ENCODE measurements around the gene RAB44.

The RAB44 gene

DNA sequence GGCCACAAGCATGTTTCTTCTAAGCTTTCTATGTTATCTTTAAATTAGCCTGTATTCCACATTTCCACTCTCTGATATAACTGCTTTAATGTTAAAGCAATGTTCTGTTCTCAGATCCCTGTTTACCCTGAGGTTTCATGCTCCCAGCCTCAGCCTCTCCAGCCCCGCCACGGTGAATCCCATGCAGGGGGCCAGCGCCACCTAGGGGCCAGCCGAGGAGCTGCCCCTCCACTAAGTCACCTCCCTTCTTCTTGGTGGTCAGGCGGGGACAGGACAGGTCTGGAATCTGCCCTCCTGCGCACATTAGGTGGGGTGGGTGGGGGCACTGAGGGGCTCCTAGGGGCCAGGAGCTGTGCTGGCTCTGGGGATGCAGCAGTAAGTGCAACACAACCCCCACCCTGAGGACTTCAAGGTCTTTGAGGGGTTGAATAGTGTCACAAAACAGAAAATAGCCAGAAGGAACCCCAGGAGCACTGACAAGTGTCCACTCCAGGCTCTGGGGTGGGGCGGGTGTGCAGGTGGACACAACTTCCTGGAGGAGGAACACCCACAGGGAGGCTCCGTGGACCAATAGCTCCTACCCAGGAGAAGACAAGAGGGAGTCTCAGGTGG lies 61.6 kb downstream of the RAB44 start:
- Histone ChIP-seq H3K27me3 (ENCODE audit: low read depth, low read length) (no peaks in the 10 kb centered on the region), H3K4me1 (ENCODE audit: control insufficient read depth in 1 of 2, insufficient read depth in 2 of 2, low read length in 2 of 2) (peaks cover 0 to 7% of the 10 kb centered on the region in 2 donors), H3K27ac (ENCODE audit: low read length) (no peak overlapping the region), H3K9me3 (ENCODE audit: control insufficient read depth in 1 of 2, low read length in 2 of 2) (no peaks in the 10 kb centered on the region), H3K4me3 (ENCODE audit: low read depth in 1 of 2, low read length in 2 of 2) (no peak overlapping the region), H3K36me3 (ENCODE audit: control insufficient read depth in 1 of 2, insufficient read depth in 2 of 2, low read length in 2 of 2) (no peaks in the 10 kb centered on the region)

DNA sequence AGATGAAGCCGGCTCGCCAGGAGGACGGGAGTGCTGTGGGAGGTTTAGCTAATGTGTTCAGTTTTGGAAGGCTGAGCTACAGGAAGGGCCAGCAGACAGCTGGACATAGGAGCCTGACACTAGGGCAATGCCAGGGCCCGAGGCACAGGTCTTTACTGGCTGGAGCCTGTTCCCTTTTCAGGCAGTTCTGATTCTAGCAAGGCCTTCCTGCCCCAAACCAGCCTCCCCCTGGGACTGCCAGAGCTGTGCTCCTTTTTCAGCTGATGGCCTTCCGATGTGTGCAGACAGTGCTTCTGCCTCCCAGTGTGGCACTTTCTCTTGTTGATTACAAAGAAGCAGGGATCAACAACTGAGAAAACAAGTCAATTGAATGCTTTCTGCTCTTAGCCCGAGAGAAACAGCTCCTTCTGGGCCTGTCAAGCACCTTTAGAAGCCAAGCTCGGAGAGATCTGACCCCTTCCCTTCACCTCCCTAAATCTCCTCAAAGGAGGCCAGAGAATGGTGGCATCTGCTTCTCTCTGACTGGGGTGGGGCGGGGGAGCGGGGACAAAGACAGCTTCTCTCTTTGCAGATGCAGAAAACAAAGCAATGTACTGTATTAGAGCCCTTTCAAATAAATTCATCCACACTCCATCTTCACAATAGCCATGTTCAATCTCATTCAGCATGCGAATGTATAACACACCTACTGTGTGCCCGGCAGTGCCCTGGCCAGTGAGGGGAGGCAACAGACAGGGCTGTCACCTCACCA lies 63.2 kb downstream of the RAB44 start:
- Histone ChIP-seq H3K9me3 (ENCODE audit: control insufficient read depth in 1 of 2, low read length in 2 of 2) (no peaks in the 10 kb centered on the region), H3K4me1 (ENCODE audit: control insufficient read depth in 1 of 2, insufficient read depth in 2 of 2, low read length in 2 of 2) (peaks cover 7 to 8% of the 10 kb centered on the region in 2 donors), H3K27ac (ENCODE audit: low read length) (no peak overlapping the region), H3K36me3 (ENCODE audit: control insufficient read depth in 1 of 2, insufficient read depth in 2 of 2, low read length in 2 of 2) (no peaks in the 10 kb centered on the region), H3K27me3 (ENCODE audit: low read depth, low read length) (no peaks in the 10 kb centered on the region), H3K4me3 (ENCODE audit: low read depth in 1 of 2, low read length in 2 of 2) (no peak overlapping the region)

DNA sequence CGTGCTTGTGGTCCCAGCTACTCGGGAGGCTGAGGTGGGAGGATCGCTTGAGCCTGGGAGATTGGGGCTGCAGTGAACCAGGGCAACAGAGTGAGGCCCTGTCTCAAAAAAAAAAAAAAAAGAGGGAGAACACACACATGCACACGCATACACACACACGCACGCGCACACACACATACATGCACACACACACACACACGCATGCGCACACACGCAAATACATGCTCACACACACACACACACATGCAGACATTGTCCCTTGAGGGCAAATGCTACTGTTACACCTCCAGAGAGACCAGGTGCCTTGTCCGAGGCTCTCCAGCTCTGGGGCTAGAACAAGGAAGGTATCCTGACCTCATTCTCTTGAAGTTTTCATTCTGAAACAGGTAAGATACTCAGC lies 64.5 kb downstream of the RAB44 start:
- Histone ChIP-seq H3K9me3 (ENCODE audit: control insufficient read depth in 1 of 2, low read length in 2 of 2) (no peaks in the 10 kb centered on the region), H3K27ac (ENCODE audit: low read length) (no peak overlapping the region), H3K27me3 (ENCODE audit: low read depth, low read length) (no peaks in the 10 kb centered on the region), H3K4me3 (ENCODE audit: low read depth in 1 of 2, low read length in 2 of 2) (no peak overlapping the region), H3K36me3 (ENCODE audit: control insufficient read depth in 1 of 2, insufficient read depth in 2 of 2, low read length in 2 of 2) (no peaks in the 10 kb centered on the region), H3K4me1 (ENCODE audit: control insufficient read depth in 1 of 2, insufficient read depth in 2 of 2, low read length in 2 of 2) (peaks cover 5 to 16% of the 10 kb centered on the region in 2 donors)

DNA sequence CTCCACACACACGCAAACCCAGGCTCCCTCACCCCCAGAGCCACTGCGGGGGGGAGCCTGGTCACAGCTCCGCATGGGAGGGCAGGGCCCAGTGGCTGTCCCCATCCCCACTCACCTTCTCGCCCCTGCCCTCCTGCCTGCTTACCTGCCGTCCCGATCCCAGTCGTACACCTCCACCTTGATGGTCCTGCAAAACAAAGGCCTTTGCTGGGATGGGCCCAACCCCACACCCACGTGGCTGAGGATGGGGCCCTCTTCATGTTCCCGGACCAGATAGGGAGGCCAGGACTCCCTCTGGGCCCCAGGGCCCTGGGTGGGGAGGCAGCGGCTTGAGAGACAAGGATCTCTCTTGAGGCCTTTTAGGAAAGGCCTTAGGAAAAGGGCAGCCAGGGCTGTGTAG lies 67.6 kb downstream of the RAB44 start:
- H3K4me1 ChIP-seq (ENCODE audit: control insufficient read depth in 1 of 2, insufficient read depth in 2 of 2, low read length in 2 of 2): peaks cover 5 to 34% of the 10 kb centered on the region in 2 donors
- no peaks in the 10 kb centered on the region for H3K36me3 ChIP-seq (ENCODE audit: control insufficient read depth in 1 of 2, insufficient read depth in 2 of 2, low read length in 2 of 2)
- H3K9me3 ChIP-seq (ENCODE audit: control insufficient read depth in 1 of 2, low read length in 2 of 2): no peaks in the 10 kb centered on the region
- H3K27me3 ChIP-seq (ENCODE audit: low read depth, low read length): no peaks in the 10 kb centered on the region
- H3K4me3 ChIP-seq (ENCODE audit: low read depth in 1 of 2, low read length in 2 of 2): no peak overlapping the region
- H3K27ac ChIP-seq (ENCODE audit: low read length): no peak overlapping the region

DNA sequence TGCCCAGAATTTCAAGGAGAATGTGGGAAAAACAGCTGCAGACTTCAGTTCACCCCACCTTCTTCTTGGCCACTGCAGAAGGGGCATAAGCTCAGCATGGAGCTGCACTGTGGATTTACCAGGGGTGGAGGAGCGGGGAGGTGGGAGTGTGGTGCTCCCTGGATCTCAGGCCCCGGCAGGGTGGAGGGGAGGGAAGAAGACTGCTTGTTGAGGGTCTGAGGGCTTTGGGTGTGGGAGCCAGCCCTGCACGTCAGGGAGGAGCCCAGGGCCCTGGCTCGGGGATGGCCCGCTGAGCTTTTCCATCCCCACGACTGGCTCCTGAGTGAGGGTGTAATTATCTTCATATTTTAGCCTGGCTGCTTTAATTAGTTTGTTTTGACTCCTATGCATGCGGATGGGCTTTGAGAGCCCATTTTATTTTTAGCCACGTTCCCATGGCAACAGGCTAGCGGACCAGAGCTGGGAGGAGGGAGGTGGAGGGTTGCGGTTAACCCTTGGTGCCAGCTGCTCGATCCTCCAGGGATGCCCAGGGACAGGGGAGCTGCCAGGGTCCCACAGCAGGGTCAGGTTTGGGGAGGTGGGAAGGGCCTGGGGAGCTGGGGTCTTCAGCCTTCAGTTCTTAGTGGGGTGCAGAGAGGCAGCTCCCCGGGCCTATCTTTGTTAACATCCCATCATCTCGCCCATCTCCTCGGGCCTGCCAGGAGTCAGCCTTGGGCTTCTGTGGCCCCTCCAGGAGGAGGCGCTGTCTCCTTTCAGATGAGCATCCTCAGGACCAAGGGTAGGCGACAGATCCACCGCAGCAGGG lies 68.2 kb downstream of the RAB44 start:
- no peak overlapping the region for H3K4me3 ChIP-seq (ENCODE audit: low read depth in 1 of 2, low read length in 2 of 2)
- H3K27me3 ChIP-seq (ENCODE audit: low read depth, low read length): no peaks in the 10 kb centered on the region
- H3K27ac ChIP-seq (ENCODE audit: low read length): no peak overlapping the region
- H3K4me1 ChIP-seq (ENCODE audit: control insufficient read depth in 1 of 2, insufficient read depth in 2 of 2, low read length in 2 of 2): peaks cover 8 to 34% of the 10 kb centered on the region in 2 donors
- no peaks in the 10 kb centered on the region for H3K9me3 ChIP-seq (ENCODE audit: control insufficient read depth in 1 of 2, low read length in 2 of 2)
- no peaks in the 10 kb centered on the region for H3K36me3 ChIP-seq (ENCODE audit: control insufficient read depth in 1 of 2, insufficient read depth in 2 of 2, low read length in 2 of 2)

DNA sequence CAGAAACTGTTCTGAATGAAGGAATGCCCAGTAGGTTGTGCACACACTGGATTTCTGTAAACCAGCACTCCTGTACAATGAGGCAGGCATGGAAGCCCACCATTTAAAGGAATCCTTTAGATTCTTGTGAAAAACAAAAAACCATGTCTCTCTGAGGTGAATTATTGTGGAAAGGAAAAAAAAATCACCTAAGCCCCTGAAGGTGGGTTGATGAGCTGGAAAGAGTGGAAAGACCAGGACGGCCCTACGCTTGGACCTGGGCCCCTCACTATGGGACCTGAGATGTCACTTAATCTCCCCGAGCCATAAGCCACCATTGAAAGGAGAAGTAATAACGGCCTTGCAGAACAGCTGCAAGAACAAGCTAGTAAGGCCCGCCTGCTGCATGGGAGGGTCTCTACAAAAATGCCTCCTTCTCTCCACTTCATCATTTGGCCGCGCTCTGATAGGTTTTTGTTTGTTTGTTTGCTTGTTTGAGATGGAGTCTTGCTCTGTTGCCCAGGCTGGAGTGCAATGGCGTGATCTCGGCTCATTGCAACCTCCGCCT lies 68.8 kb downstream of the RAB44 start:
- H3K36me3 ChIP-seq (ENCODE audit: control insufficient read depth in 1 of 2, insufficient read depth in 2 of 2, low read length in 2 of 2): no peaks in the 10 kb centered on the region
- no peaks in the 10 kb centered on the region for H3K9me3 ChIP-seq (ENCODE audit: control insufficient read depth in 1 of 2, low read length in 2 of 2)
- no peaks in the 10 kb centered on the region for H3K27me3 ChIP-seq (ENCODE audit: low read depth, low read length)
- peaks cover 8 to 34% of the 10 kb centered on the region in 2 donors for H3K4me1 ChIP-seq (ENCODE audit: control insufficient read depth in 1 of 2, insufficient read depth in 2 of 2, low read length in 2 of 2)
- H3K4me3 ChIP-seq (ENCODE audit: low read depth in 1 of 2, low read length in 2 of 2): no peak overlapping the region
- no peak overlapping the region for H3K27ac ChIP-seq (ENCODE audit: low read length)

DNA sequence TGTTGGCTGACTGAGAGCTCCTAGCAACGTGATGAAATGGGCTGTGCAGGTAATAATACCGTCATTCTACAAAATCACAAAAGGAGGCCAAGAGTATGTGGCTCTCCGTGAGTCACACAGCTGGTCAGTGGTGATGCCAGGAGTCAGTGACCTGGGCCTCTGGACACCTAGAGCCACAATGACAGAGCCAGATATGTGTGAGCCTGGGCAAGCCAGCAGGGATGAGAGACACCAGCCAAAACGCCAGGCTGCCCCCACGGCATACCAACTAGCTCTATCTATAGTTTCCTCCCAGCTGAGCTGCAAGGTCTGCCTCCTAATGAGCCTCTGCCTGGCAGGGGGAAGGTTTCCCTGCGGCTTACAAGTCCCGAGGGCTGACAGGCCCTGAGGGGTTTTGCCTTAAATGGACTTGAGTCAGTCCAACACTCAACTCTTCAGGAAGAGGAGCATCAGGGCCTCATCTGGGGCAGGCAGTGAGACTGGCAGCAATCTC lies 71.6 kb downstream of the RAB44 start:
- H3K4me3 ChIP-seq (ENCODE audit: low read depth in 1 of 2, low read length in 2 of 2): no peak overlapping the region

DNA sequence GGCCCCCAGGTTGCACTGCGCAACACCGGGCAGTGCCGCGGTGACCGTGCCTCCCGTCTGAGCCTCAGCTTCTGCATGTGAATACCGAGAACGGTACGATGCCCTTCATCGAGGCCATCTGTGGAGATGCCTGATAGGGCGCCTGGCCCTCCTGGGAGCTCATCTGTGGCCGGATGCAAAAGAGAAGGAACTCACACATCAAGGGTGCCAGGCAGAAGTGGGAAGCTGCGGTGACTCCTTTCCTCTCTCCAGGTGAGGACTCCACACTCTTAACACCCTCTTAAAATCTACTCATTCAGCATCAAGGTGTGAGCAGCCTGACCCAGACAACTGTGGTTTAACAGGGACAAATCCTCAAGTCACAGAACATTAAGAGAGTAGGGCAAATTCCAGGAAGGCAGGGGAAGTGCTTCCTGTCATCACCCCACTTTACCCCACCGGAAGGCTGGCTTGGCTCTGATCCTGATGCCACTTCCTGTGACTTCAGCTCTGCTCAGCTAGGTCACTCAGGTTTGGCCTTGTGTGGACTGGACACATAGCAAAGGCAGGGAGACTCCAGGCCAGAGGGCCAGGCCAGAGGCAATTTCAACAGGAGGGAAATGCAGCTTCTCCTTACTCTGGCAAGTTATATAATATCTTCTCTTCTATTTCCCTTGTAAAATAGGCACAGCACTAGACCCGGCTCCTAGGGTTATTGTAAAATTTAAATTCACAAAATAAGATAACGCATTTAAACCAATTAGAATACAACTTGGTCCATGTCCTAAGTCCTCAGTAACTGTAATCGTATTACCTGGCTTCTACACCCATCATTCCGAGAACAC lies 72.3 kb downstream of the RAB44 start:
- H3K4me3 ChIP-seq (ENCODE audit: low read depth in 1 of 2, low read length in 2 of 2): no peak overlapping the region
- H3K27ac ChIP-seq (ENCODE audit: low read length): no peak overlapping the region
- H3K4me1 ChIP-seq (ENCODE audit: control insufficient read depth in 1 of 2, insufficient read depth in 2 of 2, low read length in 2 of 2): peaks cover 8 to 34% of the 10 kb centered on the region in 2 donors
- H3K36me3 ChIP-seq (ENCODE audit: control insufficient read depth in 1 of 2, insufficient read depth in 2 of 2, low read length in 2 of 2): no peaks in the 10 kb centered on the region
- H3K9me3 ChIP-seq (ENCODE audit: control insufficient read depth in 1 of 2, low read length in 2 of 2): no peaks in the 10 kb centered on the region
- no peaks in the 10 kb centered on the region for H3K27me3 ChIP-seq (ENCODE audit: low read depth, low read length)

More for the DNA sequence above, 71.6 kb downstream of the RAB44 start:
- Histone ChIP-seq H3K36me3 (ENCODE audit: control insufficient read depth in 1 of 2, insufficient read depth in 2 of 2, low read length in 2 of 2) (no peaks in the 10 kb centered on the region), H3K27me3 (ENCODE audit: low read depth, low read length) (no peaks in the 10 kb centered on the region), H3K9me3 (ENCODE audit: control insufficient read depth in 1 of 2, low read length in 2 of 2) (no peaks in the 10 kb centered on the region), H3K4me1 (ENCODE audit: control insufficient read depth in 1 of 2, insufficient read depth in 2 of 2, low read length in 2 of 2) (peaks cover 8 to 34% of the 10 kb centered on the region in 2 donors), H3K27ac (ENCODE audit: low read length) (no peak overlapping the region)

DNA sequence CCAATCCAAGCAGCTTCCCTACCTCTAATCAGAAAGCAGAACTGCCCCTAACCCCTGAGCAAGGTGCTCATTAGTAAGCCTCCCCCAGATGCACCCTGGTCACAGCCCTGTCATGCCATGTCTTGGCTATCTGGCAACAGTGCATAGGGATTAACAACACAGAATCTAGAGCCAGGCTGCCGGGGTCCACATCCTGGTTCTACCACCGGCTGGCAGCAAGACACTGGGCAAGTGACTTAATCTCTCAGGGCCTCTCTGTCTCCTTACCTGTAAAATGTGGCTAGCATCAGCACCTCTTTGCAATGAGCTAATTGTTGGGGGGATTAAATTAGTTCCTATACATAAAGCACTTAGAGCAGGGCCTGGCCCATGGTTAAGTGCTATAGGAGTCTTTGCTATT lies 73.5 kb downstream of the RAB44 start:
- Histone ChIP-seq H3K4me1 (ENCODE audit: control insufficient read depth in 1 of 2, insufficient read depth in 2 of 2, low read length in 2 of 2) (peaks cover 8 to 22% of the 10 kb centered on the region in 2 donors), H3K36me3 (ENCODE audit: control insufficient read depth in 1 of 2, insufficient read depth in 2 of 2, low read length in 2 of 2) (no peaks in the 10 kb centered on the region), H3K27me3 (ENCODE audit: low read depth, low read length) (no peaks in the 10 kb centered on the region), H3K4me3 (ENCODE audit: low read depth in 1 of 2, low read length in 2 of 2) (no peak overlapping the region), H3K27ac (ENCODE audit: low read length) (no peak overlapping the region), H3K9me3 (ENCODE audit: control insufficient read depth in 1 of 2, low read length in 2 of 2) (no peaks in the 10 kb centered on the region)

DNA sequence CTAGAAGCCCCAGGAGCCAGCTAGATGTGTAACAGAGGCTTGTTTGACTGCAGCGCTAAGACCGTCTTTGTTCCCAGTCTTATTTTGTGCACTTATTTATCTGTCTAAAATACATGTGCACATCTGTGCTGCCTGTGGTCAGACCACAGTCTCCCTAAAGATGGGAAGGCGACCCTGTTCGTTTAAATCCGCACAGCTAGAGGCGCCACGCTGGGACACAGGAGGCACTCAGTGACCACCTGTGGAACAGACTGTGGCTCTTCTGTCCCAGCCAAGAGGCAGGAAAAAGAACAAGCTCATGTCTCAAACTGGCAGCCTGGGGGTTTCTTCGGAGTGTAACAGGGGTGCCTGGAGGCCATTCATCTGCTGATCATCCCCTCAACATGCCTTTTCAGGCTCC lies 74.8 kb downstream of the RAB44 start:
- H3K27ac ChIP-seq (ENCODE audit: low read length): no peak overlapping the region
- peaks cover 8 to 17% of the 10 kb centered on the region in 2 donors for H3K4me1 ChIP-seq (ENCODE audit: control insufficient read depth in 1 of 2, insufficient read depth in 2 of 2, low read length in 2 of 2)
- no peaks in the 10 kb centered on the region for H3K27me3 ChIP-seq (ENCODE audit: low read depth, low read length)
- no peaks in the 10 kb centered on the region for H3K36me3 ChIP-seq (ENCODE audit: control insufficient read depth in 1 of 2, insufficient read depth in 2 of 2, low read length in 2 of 2)
- H3K4me3 ChIP-seq (ENCODE audit: low read depth in 1 of 2, low read length in 2 of 2): no peak overlapping the region
- H3K9me3 ChIP-seq (ENCODE audit: control insufficient read depth in 1 of 2, low read length in 2 of 2): no peaks in the 10 kb centered on the region
